ENCODE results near the gene PCLO.

Gene PCLO

DNA sequence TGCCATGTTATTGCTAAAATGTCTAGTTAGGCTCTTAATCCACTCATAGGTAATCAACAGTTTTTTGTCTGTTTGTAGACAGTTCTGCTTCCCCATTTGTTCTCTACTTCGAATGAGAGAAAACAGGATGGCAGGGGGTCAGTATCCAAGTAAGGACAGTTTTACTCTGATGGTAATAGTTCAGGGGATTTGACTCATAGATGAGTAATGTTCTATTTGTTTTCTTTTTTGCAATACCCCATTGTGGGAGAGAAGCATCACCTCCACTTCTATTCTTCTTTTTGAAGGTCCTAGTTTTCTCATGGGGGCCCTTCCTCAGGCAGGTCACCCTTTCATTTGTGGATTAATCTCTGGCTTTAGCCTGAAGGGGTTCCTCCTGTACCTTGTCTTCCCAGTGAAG lies 13.9 kb downstream of the PCLO start:
- TF ChIP-seq, protein P1, sequence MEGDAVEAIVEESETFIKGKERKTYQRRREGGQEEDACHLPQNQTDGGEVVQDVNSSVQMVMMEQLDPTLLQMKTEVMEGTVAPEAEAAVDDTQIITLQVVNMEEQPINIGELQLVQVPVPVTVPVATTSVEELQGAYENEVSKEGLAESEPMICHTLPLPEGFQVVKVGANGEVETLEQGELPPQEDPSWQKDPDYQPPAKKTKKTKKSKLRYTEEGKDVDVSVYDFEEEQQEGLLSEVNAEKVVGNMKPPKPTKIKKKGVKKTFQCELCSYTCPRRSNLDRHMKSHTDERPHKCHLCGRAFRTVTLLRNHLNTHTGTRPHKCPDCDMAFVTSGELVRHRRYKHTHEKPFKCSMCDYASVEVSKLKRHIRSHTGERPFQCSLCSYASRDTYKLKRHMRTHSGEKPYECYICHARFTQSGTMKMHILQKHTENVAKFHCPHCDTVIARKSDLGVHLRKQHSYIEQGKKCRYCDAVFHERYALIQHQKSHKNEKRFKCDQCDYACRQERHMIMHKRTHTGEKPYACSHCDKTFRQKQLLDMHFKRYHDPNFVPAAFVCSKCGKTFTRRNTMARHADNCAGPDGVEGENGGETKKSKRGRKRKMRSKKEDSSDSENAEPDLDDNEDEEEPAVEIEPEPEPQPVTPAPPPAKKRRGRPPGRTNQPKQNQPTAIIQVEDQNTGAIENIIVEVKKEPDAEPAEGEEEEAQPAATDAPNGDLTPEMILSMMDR (IDR thresholded peaks at IDR 0.05; ENCODE audit: extremely low read depth, insufficient read depth, missing control alignments), result no peak
- no peak for DNase-seq (ENCODE audit: low spot score)
- in situ Hi-C loops (cut with MboI; ENCODE audit: low pct_unique_long_range_greater_than_20kb, low sequenced_read_pairs, unreplicated experiment), result no loop called here

DNA sequence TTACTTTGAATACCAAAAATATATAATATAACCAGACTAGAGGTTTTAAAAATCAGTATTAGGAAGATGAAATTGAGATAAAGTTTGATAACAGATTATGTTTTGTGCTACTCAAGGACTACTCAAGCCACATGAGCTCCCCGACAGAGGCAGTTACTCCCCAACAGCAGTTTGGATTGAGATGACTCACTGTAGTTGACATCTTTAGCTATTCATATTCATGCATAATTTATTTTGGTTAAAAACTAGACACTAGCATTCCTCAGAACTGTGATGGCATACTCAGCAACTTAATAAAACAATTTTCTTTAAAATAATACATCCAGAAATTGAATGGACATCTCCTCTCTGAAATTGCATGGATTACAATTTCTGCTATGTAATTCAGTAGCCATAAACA lies 19.6 kb downstream of the PCLO start:
- in situ Hi-C loops (cut with MboI; ENCODE audit: low pct_unique_long_range_greater_than_20kb, low sequenced_read_pairs, unreplicated experiment), result no loop called here
- DNase-seq (ENCODE audit: low spot score), result no peak
- TF ChIP-seq, protein P1 (IDR thresholded peaks at IDR 0.05; ENCODE audit: extremely low read depth, insufficient read depth, missing control alignments), result no peak

DNA sequence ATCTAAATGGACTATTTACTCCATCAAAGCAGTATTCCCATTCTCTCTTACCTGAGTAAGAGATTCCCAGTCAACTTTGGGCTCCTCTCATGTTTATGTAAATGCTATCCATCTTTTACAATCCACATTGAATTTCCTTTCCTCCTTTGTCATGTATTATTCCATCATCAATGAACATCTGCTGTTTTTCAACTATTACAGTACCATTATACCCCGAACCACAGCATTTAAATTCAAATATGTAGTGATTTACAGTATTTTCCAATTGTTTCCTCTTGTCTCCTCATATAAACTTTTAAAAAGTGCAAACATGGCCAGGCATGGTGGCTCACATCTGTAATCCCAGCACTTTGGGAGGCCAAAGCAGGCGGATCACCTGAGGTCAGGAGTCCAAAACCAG lies 20.3 kb downstream of the PCLO start:
- in situ Hi-C loops (cut with MboI; ENCODE audit: low pct_unique_long_range_greater_than_20kb, low sequenced_read_pairs, unreplicated experiment), result no loop called here
- TF ChIP-seq, protein P1 (IDR thresholded peaks at IDR 0.05; ENCODE audit: extremely low read depth, insufficient read depth, missing control alignments), result no peak
- DNase-seq (ENCODE audit: low spot score), result no peak

DNA sequence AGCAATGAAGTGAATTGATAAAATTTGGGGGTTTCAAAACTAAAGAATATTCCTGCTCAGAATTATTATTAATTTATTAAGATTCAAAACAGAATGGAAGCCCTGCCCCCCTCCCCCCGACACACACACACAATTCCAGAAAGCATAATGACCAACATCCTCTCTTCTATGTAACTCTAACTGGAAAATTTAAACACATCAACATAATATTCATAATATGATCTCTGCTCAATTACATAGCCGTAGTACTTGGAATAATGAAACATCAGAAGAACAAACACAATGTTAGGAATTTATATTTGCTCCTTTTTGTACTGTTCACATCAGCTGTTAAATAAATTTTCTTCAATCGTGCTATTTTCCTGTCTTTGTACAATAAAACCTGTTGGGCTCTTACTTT lies 20.8 kb downstream of the PCLO start:
- in situ Hi-C loops (cut with MboI; ENCODE audit: low pct_unique_long_range_greater_than_20kb, low sequenced_read_pairs, unreplicated experiment), result no loop called here
- TF ChIP-seq, protein P1 (IDR thresholded peaks at IDR 0.05; ENCODE audit: extremely low read depth, insufficient read depth, missing control alignments), result no peak
- no peak for DNase-seq (ENCODE audit: low spot score)

DNA sequence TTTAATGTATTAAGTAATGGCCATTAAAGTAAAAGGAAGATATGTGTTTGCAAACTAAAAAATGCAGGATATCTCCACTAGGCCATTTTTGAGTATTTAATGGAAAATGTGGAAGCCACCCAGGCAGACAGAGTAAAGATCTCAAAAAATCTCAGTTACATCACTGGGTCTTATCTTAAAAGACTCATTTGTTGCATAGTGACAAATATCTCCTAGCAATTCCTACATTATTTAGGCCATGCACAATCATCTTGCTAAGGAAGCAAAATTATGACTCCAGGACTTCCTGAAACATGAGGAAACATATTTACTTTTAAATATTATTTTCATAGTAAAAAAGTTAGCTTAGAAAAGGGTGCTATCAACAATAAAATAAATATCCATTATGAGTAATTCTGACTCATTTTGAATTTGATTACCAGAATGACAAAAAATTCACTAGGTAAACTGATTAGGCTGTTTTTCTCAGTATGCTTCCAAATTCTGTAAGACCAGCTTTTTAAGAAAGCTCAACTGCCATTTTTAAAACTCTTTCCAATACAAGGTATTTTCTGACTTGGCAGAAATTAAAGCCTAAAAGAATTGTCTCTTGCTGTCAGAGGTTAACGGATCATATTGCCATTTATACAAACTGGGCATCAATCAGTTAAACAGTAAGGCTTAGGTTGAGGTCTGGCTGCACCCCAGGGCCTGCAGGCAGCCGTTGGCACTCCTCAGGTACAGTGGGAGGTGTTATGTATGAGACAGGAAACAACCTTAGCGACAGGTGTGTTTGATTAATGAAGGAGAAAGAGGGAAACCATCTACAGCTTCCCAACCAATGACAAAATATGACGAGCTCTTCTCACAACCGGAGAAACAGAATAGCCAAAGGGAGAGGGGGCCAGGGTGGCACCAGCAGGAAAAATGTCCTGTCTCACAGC lies 31.8 kb downstream of the PCLO start:
- in situ Hi-C loops (cut with MboI; ENCODE audit: low pct_unique_long_range_greater_than_20kb, low sequenced_read_pairs, unreplicated experiment), result no loop called here
- DNase-seq (ENCODE audit: low spot score), result no peak

DNA sequence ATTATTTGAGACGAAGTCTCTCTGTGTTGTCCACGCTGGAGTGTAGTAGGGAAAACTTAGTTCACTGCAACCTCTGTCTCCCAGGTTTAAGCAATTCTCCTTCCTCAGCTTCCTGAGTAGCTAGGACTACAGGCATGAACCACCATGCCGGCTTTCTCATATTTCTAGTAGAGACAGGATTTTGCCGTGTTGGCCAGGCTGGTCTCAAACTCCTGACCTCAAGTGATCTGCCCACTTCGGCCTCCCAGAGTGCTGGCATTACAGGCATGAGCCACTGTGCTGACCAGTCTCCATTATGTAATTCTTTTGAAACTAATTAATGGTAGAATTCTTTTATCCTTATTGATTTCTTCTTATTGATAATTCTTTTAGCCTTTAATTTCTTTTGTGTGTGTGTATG lies 32.5 kb downstream of the PCLO start:
- no peak for DNase-seq (ENCODE audit: low spot score)
- TF ChIP-seq, protein P1 (IDR thresholded peaks at IDR 0.05; ENCODE audit: extremely low read depth, insufficient read depth, missing control alignments), result no peak
- in situ Hi-C loops (cut with MboI; ENCODE audit: low pct_unique_long_range_greater_than_20kb, low sequenced_read_pairs, unreplicated experiment), result no loop called here

More for the DNA sequence above, 31.8 kb downstream of the PCLO start:
- TF ChIP-seq, protein P1 (IDR thresholded peaks at IDR 0.05; ENCODE audit: extremely low read depth, insufficient read depth, missing control alignments), result no peak

Data from GM13977 (cell line).